ENCODE data around the gene MPZL2. TPM values are rescaled to one million over a fixed set of nuclear protein-coding genes. Genes with fewer than 3 reads are reported as not detected.

MPZL2 gene
- total and polyA plus RNA-seq, 10 of the 15 experiments (the other 5 are each of a cell fraction or from before 2014, with no cell fraction given): 0.81 to 4.8 (median 3.1) TPM

GRCh38 chr11:118240999-118241763 is 22.9 kb downstream of the MPZL2 start (continued):
- TF ChIP-seq NRF1 (conservative IDR thresholded peaks at IDR 0.05; ENCODE audit: low read depth, low read length) (no peak), CHD2 (IDR thresholded peaks at IDR 0.05; ENCODE audit: borderline replicate concordance, low read depth, low read length) (no peak), NFIC (IDR thresholded peaks at IDR 0.05; ENCODE audit: low read depth, low read length) (peak; percentile 32; the same call in 1 of the 2 replicates), JUND (IDR thresholded peaks at IDR 0.05; ENCODE audit: low read depth, low read length) (peak; percentile 84), E2F4 (IDR thresholded peaks at IDR 0.05; ENCODE audit: low read depth, low read length) (no peak), ASH2L (IDR thresholded peaks at IDR 0.05; ENCODE audit: borderline replicate concordance, low read depth) (no peak), ZZZ3 (IDR thresholded peaks at IDR 0.05; ENCODE audit: control insufficient read depth, insufficient read length, low read depth) (no peak), HCFC1 (IDR thresholded peaks at IDR 0.05; ENCODE audit: low read length) (no peak), USF2 (IDR thresholded peaks at IDR 0.05; ENCODE audit: borderline replicate concordance, low read depth, low read length) (no peak), KLF5 (IDR thresholded peaks at IDR 0.05; ENCODE audit: partially characterized antibody) (no peak), NR2F1 (conservative IDR thresholded peaks at IDR 0.05) (no peak), CREM (IDR thresholded peaks at IDR 0.05; ENCODE audit: low read depth) (peak; percentile 73; the same call in 1 of the 2 replicates), NR2C1 (IDR thresholded peaks at IDR 0.05) (no peak), CEBPZ (IDR thresholded peaks at IDR 0.05; ENCODE audit: low read depth, low read length) (no peak), JUNB (IDR thresholded peaks at IDR 0.05) (peak; percentile 78), POLR2AphosphoS2 (IDR thresholded peaks at IDR 0.05; ENCODE audit: low read depth, low read length) (no peak), FOXM1 (IDR thresholded peaks at IDR 0.05; ENCODE audit: low read depth, low read length) (peak; percentile 39; the same call in 1 of the 2 replicates), CREB1 (IDR thresholded peaks at IDR 0.05; ENCODE audit: low read depth) (peak; percentile 55; the same call in 1 of the 2 replicates), ZNF687 (IDR thresholded peaks at IDR 0.05) (peak; percentile 73), TCF12 (IDR thresholded peaks at IDR 0.05; ENCODE audit: low read depth, low read length) (no peak), TBL1XR1 (IDR thresholded peaks at IDR 0.05; ENCODE audit: low read depth, low read length) (no peak)

Data from GM12878 (cell line).